ENCODE measurements around the gene ASB13.
A peak's percentile ranks its signal among the peaks of the same experiment; 100 is the strongest.

Gene ASB13

GRCh38 chr10:5662708-5663579, 3.5 kb downstream of the ASB13 start:
- Mint-ChIP-seq H3K4me1 (peaks cover 26% of the 10 kb centered on the region), H3K9me3 (no peaks in the 10 kb centered on the region), H3K4me3 (no peak overlapping the region)

GRCh38 chr10:5661043-5661442, 5.4 kb downstream of the ASB13 start:
- H3K4me3 Mint-ChIP-seq, result no peak overlapping the region
- no peak for DNase-seq
- peaks cover 33% of the 10 kb centered on the region for H3K4me1 Mint-ChIP-seq
- H3K27ac Mint-ChIP-seq, result no peak overlapping the region
- CTCF ChIA-PET, result interaction anchor here (0.7 to 0.8 kb wide), 2 partner anchors 18 to 31 kb away, joined by 3 read pairs; no protein-coding TSS in a partner anchor
- H3K9me3 Mint-ChIP-seq, result no peaks in the 10 kb centered on the region
- H3K36me3 Mint-ChIP-seq, result no peaks in the 10 kb centered on the region
- peaks cover 4% of the 10 kb centered on the region for H3K27me3 Mint-ChIP-seq

More at GRCh38 chr10:5662708-5663579, 3.5 kb downstream of the ASB13 start:
- DNase-seq, result no peak
- Mint-ChIP-seq H3K27me3 (peaks cover 11% of the 10 kb centered on the region), H3K27ac (no peak overlapping the region), H3K36me3 (no peaks in the 10 kb centered on the region)
- CTCF ChIA-PET, result no interaction called here

- DNase-seq, result no peak
- Mint-ChIP-seq H3K4me1 (peaks cover 38% of the 10 kb centered on the region), H3K27ac (no peak overlapping the region), H3K36me3 (no peaks in the 10 kb centered on the region), H3K9me3 (no peaks in the 10 kb centered on the region), H3K27me3 (peaks cover 4% of the 10 kb centered on the region), H3K4me3 (no peak overlapping the region)
- CTCF ChIA-PET, result interaction anchor here (0.8 to 1.4 kb wide), 3 partner anchors 8 to 37 kb away, joined by 3 to 5 read pairs (median 4); no protein-coding TSS in a partner anchor
Measured at GRCh38 chr10:5659702-5660528, 6.5 kb downstream of the ASB13 start.

- peaks cover 45% of the 10 kb centered on the region for H3K4me1 Mint-ChIP-seq
- DNase-seq, result no peak
- CTCF ChIA-PET, result no interaction called here
- no peaks in the 10 kb centered on the region for H3K9me3 Mint-ChIP-seq
- H3K4me3 Mint-ChIP-seq, result no peak overlapping the region
- peaks cover 4% of the 10 kb centered on the region for H3K27me3 Mint-ChIP-seq
- no peak overlapping the region for H3K27ac Mint-ChIP-seq
- H3K36me3 Mint-ChIP-seq, result no peaks in the 10 kb centered on the region
Measured at GRCh38 chr10:5658871-5659618, 7.3 kb downstream of the ASB13 start.

- DNase-seq, result no peak
- no peaks in the 10 kb centered on the region for H3K36me3 Mint-ChIP-seq
- H3K4me1 Mint-ChIP-seq, result peaks cover 45% of the 10 kb centered on the region
- CTCF ChIA-PET, result interaction anchor here (0.7 to 2.4 kb wide), 2 partner anchors 27 to 34 kb away, joined by 5 to 13 read pairs; no protein-coding TSS in a partner anchor
- H3K4me3 Mint-ChIP-seq, result peak overlapping the region; percentile 14
- H3K27ac Mint-ChIP-seq, result peak overlapping the region; percentile 77
- H3K27me3 Mint-ChIP-seq, result no peaks in the 10 kb centered on the region
- H3K9me3 Mint-ChIP-seq, result no peaks in the 10 kb centered on the region
Measured at GRCh38 chr10:5656737-5657579, 9.4 kb downstream of the ASB13 start.

- CTCF ChIA-PET, result interaction anchor here (2.4 kb wide), 1 partner anchor 25 kb away, joined by 13 read pairs; no protein-coding TSS in a partner anchor
- DNase-seq, result no peak
- peaks cover 39% of the 10 kb centered on the region for H3K4me1 Mint-ChIP-seq
- H3K36me3 Mint-ChIP-seq, result no peaks in the 10 kb centered on the region
- no peak overlapping the region for H3K4me3 Mint-ChIP-seq
- no peaks in the 10 kb centered on the region for H3K27me3 Mint-ChIP-seq
- H3K27ac Mint-ChIP-seq, result no peak overlapping the region
- no peaks in the 10 kb centered on the region for H3K9me3 Mint-ChIP-seq
Measured at GRCh38 chr10:5655121-5655520, 11.3 kb downstream of the ASB13 start.

- CTCF ChIA-PET, result interaction anchor here (0.6 to 0.9 kb wide), 2 partner anchors 31 to 432 kb away, joined by 3 read pairs; no protein-coding TSS in a partner anchor
- H3K27ac Mint-ChIP-seq, result no peak overlapping the region
- no peak for DNase-seq
- H3K9me3 Mint-ChIP-seq, result no peaks in the 10 kb centered on the region
- H3K36me3 Mint-ChIP-seq, result no peaks in the 10 kb centered on the region
- no peak overlapping the region for H3K4me3 Mint-ChIP-seq
- H3K27me3 Mint-ChIP-seq, result no peaks in the 10 kb centered on the region
- peaks cover 30% of the 10 kb centered on the region for H3K4me1 Mint-ChIP-seq
Measured at GRCh38 chr10:5654218-5654755, 12.1 kb downstream of the ASB13 start.

- H3K36me3 Mint-ChIP-seq, result peaks cover 4% of the 10 kb centered on the region
- H3K27ac Mint-ChIP-seq, result no peak overlapping the region
- CTCF ChIA-PET, result interaction anchor here (1.9 kb wide), 1 partner anchor 23 kb away, joined by 7 read pairs; no protein-coding TSS in a partner anchor
- no peaks in the 10 kb centered on the region for H3K27me3 Mint-ChIP-seq
- no peak for DNase-seq
- no peak overlapping the region for H3K4me3 Mint-ChIP-seq
- H3K9me3 Mint-ChIP-seq, result no peaks in the 10 kb centered on the region
- peaks cover 30% of the 10 kb centered on the region for H3K4me1 Mint-ChIP-seq
Measured at GRCh38 chr10:5652746-5653145, 13.6 kb downstream of the ASB13 start.

GRCh38 chr10:5651388-5651764, 15.0 kb downstream of the ASB13 start:
- CTCF ChIA-PET, result interaction anchor here (1.9 kb wide), 1 partner anchor 22 kb away, joined by 7 read pairs; no protein-coding TSS in a partner anchor
- no peak for DNase-seq
- Mint-ChIP-seq H3K9me3 (no peaks in the 10 kb centered on the region), H3K4me1 (peaks cover 17% of the 10 kb centered on the region), H3K27me3 (no peaks in the 10 kb centered on the region), H3K36me3 (peaks cover 4% of the 10 kb centered on the region), H3K27ac (no peak overlapping the region), H3K4me3 (no peak overlapping the region)

GRCh38 chr10:5650664-5651387, 15.6 kb downstream of the ASB13 start:
- DNase-seq, result no peak
- H3K27ac Mint-ChIP-seq, result no peak overlapping the region
- H3K27me3 Mint-ChIP-seq, result no peaks in the 10 kb centered on the region
- no peaks in the 10 kb centered on the region for H3K9me3 Mint-ChIP-seq
- peaks cover 4% of the 10 kb centered on the region for H3K36me3 Mint-ChIP-seq
- H3K4me1 Mint-ChIP-seq, result peaks cover 15% of the 10 kb centered on the region
- CTCF ChIA-PET, result interaction anchor here (1.9 kb wide), 1 partner anchor 21 kb away, joined by 7 read pairs; no protein-coding TSS in a partner anchor
- no peak overlapping the region for H3K4me3 Mint-ChIP-seq

- peaks cover 5% of the 10 kb centered on the region for H3K4me1 Mint-ChIP-seq
- no peaks in the 10 kb centered on the region for H3K27me3 Mint-ChIP-seq
- H3K9me3 Mint-ChIP-seq, result no peaks in the 10 kb centered on the region
- H3K4me3 Mint-ChIP-seq, result no peak overlapping the region
- H3K36me3 Mint-ChIP-seq, result peaks cover 4% of the 10 kb centered on the region
- H3K27ac Mint-ChIP-seq, result no peak overlapping the region
- CTCF ChIA-PET, result no interaction called here
- no peak for DNase-seq
Measured at GRCh38 chr10:5649746-5650145, 16.6 kb downstream of the ASB13 start.

All from activated naive CD4-positive, alpha-beta T cell treated with anti-CD3 and anti-CD28 coated beads, Interleukin-2, amount 10 ng/mL, durations not matched to agents 7 days and 5 days (primary cell).